IPS-NIHi11 (cell line): ENCODE data around the gene GALNT10.

Experiments used
- DNase-seq: peaks from one replicate; pipeline ENCODE4 v3.0.0; 2012; ENCODE audit warnings: mixed read lengths, low spot score

GALNT10 gene

GRCh38 chr5:154179846-154180710 is 10.5 kb upstream of the GALNT10 start:
- DNase-seq, result peak; percentile 69

- DNase-seq, result no peak
Measured at GRCh38 chr5:154181161-154181560, 9.4 kb upstream of the GALNT10 start.

DNA sequence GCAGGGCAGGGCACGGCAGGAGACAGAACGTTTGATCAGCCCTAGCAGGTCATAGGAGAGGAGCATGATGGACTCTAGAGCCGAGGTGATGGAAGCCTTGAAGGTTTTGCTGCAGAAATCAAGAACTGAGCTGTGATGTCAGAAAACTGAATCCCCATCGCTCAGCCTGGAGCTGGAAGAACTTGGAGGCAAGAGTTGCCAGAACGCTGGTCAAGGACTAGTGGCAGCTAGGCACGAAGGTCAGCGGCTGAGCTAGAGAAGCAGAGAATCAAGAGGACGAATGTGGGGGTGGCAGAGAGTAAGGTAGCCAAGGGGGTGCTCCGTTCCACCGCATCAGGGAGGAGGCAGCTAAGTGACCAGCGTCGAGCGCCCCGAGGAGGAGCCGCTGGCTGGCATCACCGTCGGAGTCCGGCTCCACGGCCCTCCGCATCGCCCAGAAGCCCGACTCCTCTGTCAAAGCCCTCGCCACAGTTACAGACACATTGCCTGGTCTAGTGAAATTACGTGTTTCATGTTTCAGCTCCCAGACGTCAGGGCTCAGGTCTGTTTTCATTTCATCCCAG is 1.2 kb upstream of the GALNT10 start:
- DNase-seq, result no peak

GRCh38 chr5:154189819-154190594 is 526 bp upstream of the GALNT10 start:
- DNase-seq, result peak; percentile 92

- DNase-seq, result no peak
Measured at GRCh38 chr5:154191467-154192261, 1.1 kb downstream of the GALNT10 start.

DNA sequence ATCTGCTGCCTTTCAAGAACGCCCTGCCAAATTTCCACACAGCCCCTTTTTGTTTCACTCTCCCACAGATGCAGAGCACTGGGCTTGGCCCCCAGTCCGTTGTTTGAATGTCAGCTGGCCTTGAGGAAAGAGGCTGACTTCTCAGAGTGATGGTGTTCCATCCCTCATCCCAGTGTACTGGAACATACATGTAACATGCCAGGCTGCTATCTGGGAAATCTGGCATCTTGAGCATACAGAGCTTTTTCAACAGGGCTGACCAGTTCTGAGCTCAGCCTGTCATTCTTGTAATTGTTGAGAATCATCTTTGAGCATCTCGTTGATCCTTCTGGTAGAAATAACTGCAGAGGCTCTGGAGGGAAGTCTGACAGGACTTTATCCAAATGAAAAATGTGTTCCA is 2.8 kb downstream of the GALNT10 start:
- no peak for DNase-seq

DNA sequence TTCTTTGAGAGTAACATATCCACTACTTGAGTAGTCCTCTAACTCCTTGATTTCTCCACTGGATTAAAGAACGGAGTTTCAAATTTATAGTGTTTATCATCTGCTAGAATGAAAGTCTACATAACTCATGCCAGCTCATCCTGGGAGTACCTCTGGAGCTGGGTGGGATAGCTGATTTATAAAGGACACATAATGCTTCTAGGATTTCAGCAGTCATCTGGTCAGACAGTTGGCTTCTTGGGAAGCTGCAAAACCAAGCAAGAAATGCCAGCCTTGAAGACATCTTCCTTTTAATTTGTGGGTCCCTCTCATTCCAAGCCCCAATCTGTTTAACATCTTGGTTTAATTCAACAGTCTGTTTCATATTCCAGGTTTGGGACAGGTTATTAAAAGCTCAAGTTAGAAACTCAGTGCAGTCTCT is 3.2 kb downstream of the GALNT10 start:
- no peak for DNase-seq

DNA sequence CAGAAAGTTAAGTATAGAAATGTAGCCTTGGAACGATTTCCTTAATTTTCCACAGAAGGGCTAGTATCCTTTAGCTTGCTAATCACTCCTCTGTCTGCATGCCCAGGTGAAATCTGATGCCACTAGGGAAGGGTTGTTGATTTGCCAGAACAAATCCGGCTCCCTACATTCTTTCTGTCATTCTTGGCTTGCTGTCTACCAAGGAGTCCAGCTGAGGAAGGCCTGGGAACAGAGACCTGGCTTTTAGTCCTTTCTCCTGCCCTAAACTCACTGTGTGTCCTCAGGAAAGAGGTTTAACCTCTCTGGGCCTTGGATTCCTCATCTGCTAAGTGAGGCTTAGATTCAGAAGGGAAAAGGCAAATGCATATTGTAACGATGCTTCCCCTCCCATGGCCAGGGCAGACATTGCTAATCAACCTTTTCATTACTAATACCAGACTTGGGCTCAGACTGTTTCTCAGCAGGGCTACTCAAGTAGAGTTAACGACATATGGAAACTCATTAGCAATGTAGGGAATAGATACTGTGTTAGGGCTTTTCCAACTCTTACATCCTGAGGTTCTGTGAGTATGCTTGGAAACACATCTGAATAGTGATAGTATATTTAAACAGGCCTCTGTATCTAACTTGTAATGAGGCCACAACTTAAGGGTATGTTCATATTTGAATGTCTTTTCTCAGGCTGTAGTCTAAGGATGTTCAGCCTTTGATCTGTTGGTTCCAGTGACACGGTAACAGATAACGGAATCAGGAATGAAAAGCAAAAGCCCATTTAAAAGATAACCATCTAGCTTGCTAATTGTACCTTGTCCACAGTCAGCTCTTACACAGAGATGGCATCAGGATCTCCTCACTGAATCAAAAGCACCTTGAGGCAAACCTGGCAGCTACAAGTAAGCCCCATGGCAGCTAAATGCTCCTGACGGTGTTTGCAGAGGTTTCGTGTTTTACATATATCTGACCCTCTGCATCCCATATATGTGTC is 4.1 kb downstream of the GALNT10 start:
- peak; percentile 68 for DNase-seq

DNA sequence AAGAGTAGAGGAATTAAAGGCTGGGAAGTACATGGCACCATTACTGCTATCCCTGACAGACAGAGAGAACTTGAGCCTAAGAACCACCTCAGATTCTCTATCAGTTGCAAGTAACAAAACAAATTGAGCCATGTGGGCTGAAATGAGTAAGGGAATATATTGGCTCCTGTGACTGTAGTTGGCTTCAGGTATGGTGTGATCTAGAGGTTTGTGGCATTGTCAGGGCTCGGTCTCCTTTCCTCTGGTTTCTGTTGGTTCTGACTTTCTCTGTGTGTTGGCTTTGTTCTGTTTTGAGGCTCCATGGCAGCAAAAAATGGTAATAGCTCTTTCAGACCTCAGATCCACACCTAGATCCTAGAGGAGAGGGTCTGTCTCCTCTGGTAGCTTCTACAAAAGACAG is 5.7 kb downstream of the GALNT10 start:
- no peak for DNase-seq

DNA sequence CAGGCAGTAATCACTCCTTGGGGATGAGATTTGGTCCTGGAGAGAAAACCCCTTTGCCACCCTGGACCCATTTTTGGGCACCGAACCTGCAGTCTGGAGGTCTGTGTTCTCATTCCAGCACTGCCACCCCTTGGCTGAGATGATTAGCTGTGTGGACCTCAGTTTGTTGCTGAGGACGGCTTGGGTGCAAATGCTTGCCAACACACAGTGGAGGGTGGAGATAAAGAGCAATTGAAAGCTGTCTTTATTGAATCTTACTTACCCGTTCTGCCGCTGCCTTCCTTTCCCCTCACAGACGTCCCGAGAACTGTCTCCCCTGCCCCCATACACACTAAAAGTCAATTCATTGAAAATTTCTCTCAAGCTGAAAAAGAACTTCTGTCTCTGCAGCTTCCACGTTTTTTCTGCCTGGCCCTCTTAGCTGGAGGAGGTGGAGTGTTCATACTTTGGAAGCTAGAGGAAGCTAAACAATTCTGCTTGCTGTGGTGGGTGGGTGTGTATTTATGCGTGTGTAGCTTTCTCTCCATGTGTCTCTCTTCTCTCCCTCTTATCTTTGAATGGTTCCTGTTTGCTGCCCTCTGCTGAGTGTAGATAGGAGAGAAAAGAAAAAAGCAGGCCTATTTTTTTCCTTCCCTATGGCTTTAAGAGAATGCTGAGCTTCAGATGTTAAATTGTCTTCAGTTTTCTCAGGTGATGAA is 6.6 kb downstream of the GALNT10 start:
- DNase-seq, result no peak

- DNase-seq, result no peak
Measured at GRCh38 chr5:154197801-154198491, 7.4 kb downstream of the GALNT10 start.

DNA sequence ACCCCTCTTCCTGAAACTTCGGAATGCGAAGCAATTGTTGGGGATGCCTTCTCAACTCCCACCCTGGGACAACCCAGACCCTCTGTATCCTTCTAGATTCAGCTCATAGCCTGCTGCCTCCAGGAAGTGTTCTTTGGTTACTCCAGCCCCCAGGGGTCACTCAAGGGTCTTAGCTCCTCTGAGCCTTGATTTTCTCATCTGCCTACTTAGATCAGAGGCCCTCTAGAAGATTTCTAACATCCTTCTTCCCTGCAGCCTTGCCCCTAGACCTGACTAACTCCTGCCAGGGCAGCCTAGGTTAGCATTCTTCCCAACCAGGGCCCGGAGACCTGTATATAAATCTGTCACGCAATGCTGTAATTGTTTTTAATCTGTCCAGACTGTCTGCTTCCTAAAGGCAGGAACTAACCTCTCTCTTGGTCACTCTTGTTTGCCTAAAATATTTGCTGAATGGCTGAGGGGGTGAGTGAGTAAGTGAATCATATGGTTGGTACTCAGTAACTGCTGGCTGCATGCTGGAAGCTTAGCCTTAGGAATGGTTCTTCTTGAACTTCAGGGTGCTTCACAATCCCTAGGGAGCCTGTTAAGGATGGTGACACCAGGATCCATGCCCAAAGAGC is 8.2 kb downstream of the GALNT10 start:
- DNase-seq, result no peak

DNA sequence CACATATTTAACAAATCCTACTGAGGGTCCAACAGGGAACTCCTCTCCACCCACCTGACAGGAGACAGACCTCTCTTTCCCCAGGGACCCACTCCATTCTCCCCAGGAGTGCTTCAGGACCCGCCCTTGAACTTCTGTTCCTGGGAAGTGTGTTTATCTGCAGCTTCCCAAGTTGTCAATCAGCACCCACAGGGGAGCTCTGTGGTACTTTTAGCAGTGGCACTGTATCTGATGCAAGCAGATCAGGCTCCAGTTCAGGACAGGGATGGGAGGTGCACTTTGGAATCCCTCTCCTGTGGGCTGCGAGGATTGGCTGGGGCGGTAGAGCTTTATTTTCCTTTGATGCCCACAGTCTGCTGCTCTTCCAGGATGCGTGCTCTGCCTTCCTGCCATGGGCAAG is 8.7 kb downstream of the GALNT10 start:
- DNase-seq, result no peak

GRCh38 chr5:154199671-154200220 is 9.2 kb downstream of the GALNT10 start:
- DNase-seq, result no peak

DNA sequence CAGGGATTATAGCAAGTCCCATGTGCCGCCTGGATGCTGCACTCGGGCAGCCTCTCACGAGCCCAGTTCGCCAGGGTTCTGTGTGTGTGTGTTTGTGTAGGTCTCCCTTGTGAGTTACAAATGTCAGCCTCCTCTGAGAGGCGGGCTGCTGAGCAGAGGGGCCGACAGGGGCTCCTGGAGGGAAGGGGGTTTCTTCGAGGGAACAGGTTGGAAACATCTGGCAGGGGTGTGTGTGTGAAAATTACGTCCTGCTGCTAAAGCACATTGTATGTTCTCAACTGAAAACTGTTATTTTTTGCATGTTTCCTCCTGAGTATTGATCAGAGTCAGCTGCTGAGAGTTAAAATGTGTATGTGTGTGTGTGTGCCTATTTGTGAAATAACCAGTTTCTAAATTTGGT is 9.7 kb downstream of the GALNT10 start:
- no peak for DNase-seq

DNA sequence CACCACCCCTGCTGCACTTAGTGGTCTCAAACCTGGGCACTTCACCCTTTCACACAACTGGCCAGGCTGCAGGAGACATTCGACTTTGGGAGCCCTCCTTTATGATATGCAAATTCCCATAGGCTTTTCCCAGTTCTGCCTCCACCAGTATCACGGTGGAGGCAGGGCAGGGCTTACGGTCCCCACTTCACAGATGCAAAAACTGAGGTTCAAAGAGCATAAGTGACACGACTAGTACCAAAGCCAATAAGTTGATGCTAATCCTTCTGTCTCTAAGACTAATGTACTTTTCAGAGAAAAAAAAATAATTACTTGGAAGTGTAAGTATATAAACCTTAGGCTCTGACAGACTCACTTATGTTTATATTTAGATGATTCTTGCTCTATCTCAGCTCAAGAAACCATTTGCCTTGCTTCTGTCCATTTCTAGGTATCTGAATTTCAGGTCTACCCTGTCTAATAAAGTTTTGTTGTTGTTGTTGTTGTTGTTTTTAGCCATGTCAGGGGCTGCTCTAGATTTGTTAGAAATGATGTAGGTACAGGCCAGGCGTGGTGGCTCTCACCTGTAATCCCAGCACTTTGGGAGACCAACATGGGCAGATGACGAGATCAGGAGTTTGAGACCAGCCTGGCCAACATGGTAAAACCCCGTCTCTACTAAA is 10.7 kb downstream of the GALNT10 start:
- DNase-seq, result no peak

- DNase-seq, result no peak
Measured at GRCh38 chr5:154202379-154203260, 12.1 kb downstream of the GALNT10 start.
